Stimulated activated CD8-positive, alpha-beta memory T cell treated with anti-CD3 and anti-CD28 coated beads, Interleukin-15, amount 100 ng/mL, for 1 hour (primary cell): Measurements from ENCODE around the gene CCL22.

Experiments
- DNase-seq: peaks from one replicate; pipeline ENCODE4 v3.0.0-alpha.2; 2020; ENCODE audit warnings: low read depth

CCL22 gene

DNA sequence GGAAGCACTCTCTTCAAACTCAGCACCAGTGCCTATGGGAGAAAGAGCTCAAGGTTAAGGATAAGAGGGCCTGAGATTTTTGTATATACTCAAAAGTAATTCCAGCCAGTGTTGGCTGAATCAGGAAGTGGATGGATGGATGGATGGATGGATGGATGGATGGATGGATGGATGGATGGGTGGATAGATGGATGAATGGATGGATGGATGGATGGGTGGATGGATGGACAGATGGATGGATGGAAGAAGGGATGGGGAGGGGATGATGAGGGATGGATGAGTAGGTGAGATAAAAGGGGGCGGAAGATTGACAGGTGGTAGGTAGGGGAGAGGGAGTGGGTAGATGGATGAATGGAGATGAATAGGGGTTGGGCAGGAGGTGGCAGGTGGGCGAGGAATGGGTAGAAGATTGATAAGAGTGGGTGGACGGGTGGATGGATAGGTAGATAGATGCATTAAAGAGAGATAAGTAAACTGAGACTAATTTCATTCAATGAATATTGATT lies 17.8 kb downstream of the CCL22 start:
- DNase-seq, result no peak

DNA sequence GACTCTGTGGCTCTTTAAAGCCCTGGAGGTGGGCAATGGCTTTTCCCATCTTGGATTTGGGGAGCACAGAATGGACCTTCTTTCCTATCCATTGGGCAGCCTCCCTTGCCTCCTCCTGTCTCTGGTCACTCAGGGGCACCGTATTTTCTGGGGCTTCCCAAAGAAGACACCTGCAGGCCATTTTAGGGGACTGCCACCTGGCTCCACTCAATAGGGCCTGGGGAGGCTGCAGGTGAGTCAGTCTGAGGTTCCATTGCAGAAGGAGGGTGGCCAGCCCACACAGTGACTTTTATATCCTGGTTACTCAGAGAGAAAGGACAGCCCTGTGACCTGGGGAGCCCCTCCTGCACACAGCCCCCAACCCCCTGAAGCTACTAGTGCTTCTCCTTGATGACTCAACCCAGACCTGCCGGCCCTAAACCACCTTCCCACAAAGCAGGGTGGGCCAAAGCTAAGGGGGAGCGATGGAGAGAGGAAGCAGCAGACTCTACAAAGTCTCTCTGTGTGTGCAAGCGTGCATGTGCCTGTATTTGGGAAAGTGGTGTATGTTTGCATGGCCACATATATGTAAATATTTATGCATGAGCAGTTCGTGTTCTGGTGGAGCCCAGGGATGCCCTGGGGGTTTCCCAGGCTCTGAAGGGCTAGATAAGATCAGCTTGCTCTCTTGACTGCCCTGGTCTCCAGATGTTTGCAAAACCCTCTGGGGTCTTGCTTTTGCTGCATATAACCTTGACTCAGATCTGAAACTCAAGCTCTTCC lies 18.7 kb downstream of the CCL22 start:
- no peak for DNase-seq

DNA sequence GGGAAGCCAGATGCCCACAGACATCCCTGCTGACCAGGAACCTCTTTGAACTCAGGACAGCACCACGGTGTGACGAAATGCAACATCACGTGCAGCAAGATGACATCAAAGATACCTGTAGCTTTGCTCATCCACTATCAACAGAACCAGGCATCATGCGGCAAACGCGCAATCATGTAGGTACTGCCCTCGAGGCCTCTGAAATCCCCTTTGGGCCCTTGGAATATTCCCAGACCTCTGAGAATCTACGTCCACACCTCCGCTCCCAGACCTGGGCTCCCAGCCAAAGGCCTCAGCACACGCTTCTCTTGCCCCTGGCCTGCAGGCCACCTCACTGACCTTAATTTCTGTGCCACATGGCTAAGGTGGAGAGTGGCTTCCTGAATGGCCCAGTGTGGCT lies 21.0 kb downstream of the CCL22 start:
- DNase-seq, result no peak

DNA sequence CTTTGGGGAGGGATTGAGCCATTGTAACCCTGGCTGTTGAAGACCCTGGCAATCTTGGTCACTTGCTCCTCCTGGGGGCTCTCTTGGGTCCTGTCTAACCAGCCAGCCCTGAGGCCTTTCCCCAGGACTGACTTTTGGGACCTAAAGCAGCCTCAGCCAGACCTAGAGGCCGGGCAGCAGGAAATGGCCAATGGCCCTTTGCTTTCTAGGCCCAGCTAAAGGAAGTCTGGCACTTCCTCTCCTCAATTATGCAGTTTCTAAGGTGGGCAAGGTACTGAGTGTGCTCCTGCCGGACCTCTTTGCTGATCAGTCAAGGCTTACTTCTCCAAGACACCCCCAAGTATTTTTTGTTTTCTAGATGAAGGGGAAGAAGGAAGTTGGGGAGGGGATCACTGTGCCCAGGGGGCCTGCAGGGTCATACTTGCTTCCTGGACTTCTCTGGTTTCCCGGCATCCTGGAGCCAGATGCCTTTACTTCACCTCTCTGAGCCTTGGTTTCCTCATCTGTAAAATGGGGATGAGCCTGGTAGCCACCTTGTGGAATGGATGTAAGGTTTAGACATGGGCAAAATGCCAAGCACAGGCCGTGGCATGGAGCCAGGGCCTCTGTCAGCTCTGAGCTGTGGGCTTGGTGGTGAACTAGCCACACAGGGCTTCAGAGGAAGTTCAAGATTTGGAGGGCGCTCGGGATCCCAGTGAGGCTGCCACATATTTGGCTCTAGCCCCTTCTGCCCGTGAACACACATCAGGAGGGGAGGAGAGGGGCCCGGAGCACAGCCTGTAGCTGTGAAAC lies 22.3 kb downstream of the CCL22 start:
- DNase-seq, result no peak

DNA sequence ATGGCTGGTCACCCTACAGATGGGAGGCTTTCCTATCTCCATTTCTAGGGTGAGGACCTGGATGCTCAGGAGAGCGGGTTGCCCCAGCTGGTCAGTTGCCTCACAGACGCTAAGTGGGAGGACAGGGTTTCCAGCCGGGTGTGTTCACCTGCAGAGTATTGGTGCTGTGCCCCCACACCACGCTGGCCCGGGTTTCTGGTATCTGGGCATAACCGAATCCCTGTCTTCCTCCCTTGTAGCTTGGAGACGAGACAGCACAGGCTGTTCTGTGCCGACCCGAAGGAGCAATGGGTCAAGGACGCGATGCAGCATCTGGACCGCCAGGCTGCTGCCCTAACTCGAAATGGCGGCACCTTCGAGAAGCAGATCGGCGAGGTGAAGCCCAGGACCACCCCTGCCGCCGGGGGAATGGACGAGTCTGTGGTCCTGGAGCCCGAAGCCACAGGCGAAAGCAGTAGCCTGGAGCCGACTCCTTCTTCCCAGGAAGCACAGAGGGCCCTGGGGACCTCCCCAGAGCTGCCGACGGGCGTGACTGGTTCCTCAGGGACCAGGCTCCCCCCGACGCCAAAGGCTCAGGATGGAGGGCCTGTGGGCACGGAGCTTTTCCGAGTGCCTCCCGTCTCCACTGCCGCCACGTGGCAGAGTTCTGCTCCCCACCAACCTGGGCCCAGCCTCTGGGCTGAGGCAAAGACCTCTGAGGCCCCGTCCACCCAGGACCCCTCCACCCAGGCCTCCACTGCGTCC lies 23.4 kb downstream of the CCL22 start:
- DNase-seq, result no peak

DNA sequence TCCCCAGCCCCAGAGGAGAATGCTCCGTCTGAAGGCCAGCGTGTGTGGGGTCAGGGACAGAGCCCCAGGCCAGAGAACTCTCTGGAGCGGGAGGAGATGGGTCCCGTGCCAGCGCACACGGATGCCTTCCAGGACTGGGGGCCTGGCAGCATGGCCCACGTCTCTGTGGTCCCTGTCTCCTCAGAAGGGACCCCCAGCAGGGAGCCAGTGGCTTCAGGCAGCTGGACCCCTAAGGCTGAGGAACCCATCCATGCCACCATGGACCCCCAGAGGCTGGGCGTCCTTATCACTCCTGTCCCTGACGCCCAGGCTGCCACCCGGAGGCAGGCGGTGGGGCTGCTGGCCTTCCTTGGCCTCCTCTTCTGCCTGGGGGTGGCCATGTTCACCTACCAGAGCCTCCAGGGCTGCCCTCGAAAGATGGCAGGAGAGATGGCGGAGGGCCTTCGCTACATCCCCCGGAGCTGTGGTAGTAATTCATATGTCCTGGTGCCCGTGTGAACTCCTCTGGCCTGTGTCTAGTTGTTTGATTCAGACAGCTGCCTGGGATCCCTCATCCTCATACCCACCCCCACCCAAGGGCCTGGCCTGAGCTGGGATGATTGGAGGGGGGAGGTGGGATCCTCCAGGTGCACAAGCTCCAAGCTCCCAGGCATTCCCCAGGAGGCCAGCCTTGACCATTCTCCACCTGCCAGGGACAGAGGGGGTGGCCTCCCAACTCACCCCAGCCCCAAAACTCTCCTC lies 24.1 kb downstream of the CCL22 start:
- DNase-seq, result no peak

DNA sequence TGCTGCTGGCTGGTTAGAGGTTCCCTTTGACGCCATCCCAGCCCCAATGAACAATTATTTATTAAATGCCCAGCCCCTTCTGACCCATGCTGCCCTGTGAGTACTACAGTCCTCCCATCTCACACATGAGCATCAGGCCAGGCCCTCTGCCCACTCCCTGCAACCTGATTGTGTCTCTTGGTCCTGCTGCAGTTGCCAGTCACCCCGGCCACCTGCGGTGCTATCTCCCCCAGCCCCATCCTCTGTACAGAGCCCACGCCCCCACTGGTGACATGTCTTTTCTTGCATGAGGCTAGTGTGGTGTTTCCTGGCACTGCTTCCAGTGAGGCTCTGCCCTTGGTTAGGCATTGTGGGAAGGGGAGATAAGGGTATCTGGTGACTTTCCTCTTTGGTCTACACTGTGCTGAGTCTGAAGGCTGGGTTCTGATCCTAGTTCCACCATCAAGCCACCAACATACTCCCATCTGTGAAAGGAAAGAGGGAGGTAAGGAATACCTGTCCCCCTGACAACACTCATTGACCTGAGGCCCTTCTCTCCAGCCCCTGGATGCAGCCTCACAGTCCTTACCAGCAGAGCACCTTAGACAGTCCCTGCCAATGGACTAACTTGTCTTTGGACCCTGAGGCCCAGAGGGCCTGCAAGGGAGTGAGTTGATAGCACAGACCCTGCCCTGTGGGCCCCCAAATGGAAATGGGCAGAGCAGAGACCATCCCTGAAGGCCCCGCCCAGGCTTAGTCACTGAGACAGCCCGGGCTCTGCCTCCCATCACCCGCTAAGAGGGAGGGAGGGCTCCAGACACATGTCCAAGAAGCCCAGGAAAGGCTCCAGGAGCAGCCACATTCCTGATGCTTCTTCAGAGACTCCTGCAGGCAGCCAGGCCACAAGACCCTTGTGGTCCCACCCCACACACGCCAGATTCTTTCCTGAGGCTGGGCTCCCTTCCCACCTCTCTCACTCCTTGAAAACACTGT lies 25.0 kb downstream of the CCL22 start:
- DNase-seq, result no peak

DNA sequence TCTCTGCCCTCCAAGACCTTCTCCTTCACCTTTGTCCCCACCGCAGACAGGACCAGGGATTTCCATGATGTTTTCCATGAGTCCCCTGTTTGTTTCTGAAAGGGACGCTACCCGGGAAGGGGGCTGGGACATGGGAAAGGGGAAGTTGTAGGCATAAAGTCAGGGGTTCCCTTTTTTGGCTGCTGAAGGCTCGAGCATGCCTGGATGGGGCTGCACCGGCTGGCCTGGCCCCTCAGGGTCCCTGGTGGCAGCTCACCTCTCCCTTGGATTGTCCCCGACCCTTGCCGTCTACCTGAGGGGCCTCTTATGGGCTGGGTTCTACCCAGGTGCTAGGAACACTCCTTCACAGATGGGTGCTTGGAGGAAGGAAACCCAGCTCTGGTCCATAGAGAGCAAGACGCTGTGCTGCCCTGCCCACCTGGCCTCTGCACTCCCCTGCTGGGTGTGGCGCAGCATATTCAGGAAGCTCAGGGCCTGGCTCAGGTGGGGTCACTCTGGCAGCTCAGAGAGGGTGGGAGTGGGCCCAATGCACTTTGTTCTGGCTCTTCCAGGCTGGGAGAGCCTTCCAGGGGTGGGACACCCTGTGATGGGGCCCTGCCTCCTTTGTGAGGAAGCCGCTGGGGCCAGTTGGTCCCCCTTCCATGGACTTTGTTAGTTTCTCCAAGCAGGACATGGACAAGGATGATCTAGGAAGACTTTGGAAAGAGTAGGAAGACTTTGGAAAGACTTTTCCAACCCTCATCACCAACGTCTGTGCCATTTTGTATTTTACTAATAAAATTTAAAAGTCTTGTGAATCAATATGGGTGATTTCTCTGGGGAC lies 25.9 kb downstream of the CCL22 start:
- no peak for DNase-seq

DNA sequence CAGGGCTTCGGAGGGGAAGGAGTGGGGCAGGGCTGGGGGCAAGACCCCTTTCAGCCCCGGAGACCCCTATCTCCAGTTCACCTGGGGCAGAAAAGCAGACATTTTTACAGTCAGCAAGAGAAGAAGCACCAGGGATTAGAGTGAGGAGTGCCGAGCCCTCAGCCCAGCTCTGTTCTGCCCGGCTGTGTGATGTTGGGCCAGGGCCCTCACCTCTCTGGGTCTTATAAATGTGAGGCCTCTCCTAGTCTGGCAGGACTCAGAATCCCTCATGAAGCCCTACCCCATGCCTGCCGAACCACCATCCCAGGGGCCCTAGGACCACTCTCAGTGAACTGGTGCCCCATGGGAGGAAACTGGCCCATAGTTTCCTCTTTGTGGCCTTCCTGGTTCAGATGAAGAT lies 26.5 kb downstream of the CCL22 start:
- DNase-seq, result no peak

DNA sequence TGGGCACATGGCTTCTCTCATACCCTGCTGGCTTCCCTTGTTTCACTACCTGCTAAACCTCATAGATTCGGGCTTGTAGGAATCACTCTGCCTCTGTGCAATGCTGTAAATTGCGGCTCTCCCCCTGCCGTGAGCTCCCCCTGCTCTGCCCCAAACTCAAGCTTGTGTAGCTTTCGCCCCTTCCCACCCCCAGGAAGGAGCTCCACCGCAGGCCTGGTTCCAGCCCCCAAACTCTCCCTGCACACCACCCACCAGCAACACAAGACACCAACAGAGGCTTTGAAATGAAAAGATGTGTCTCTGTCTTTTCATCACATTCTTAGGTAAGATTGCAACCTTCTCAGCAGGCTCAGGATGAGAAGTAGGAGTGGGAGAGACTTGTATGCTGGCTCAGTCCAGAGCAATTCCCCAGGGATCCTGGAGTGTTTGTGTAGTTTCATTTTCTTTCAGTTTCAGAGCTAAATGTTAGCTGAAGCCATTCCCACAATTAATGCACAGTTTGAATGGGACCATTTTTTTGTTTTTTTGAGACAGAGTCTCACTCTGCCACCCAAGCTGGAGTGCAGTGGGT lies 27.9 kb downstream of the CCL22 start:
- DNase-seq, result no peak

DNA sequence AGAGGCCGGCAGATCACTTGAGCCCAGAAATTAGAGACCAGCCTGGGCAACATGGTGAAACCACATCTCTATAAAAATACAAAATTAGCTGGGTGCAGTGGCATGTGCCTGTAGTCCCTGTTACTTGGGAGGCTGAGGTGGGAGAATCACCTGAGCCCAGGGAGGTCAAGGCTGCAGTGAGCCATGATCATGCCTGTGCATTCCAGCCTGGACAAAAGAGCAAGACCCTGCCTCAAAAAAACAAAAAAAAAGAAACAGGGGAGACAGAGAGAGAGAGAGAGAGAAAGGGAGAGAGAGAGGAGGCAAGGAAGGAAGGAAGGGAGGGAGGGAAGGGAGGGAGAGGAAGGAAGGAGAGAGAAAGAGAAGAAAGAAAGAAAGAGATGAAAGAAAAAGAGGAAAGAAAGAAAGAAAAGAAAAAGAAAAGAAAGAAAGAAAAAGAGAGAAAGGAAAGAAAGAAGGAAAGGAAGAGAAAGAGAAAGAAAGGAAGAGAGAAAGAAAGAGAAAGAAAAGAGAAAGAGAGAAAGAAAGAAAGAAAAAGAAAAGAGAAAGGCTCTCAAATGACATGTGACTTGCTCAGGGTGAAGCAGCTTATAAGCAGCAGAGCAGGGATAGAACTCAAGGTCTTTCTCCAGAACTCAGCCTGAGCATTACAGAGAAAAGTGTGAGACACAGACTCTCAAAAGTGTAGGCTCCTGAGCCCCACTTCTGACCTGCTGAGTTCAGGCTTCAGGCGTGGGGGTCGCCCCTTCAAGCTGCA lies 29.2 kb downstream of the CCL22 start:
- DNase-seq, result no peak

DNA sequence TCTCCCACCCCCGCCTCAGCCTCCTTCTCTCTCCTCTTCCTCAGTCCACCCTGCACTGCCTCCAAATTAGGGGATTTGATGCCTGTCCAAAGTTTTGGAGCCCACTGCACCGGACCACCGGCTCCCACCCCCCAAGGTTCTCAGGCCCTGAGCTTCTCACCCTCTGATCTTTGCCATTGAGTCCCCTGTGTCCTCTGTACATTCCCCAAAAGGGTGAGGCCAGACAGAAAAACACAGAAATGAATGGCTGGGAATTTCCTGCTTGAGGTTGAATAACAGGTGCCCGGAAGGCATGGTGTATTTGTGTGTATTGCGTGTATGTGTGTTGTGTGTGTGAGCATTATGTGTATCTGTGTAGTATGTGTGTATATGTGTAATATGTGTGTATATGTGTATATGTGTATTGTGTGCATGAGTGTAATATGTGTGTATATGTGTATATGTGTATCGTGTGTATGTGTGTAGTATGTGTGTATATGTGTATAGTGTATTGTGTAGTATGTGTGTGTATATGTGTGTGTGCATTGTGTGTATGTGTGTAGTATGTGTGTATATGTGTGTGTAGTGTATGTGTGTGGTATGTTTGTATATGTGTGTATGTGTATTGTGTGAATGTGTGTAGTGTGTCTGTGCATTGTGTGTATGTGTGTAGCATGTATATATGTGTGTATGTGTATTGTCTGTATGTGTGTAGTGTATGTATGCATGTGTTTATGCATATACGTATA lies 29.9 kb downstream of the CCL22 start:
- DNase-seq, result no peak

DNA sequence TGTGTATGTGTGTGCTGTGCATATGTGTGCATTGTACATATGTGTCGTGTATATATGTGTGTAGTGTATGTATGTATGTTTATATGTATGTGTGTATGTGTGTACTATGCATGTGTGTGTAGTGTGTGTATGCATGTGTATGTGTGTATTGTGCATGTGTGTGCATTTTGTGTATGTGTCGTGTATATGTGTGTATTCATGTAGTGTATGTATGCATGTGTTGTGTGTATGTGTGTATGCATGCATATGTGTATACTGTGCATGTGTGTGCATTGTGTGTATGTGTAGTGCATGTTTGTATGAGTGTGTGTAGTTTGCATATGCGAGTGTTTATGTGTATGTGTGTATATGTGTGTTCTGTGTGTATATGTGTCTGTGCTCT lies 30.5 kb downstream of the CCL22 start:
- no peak for DNase-seq

DNA sequence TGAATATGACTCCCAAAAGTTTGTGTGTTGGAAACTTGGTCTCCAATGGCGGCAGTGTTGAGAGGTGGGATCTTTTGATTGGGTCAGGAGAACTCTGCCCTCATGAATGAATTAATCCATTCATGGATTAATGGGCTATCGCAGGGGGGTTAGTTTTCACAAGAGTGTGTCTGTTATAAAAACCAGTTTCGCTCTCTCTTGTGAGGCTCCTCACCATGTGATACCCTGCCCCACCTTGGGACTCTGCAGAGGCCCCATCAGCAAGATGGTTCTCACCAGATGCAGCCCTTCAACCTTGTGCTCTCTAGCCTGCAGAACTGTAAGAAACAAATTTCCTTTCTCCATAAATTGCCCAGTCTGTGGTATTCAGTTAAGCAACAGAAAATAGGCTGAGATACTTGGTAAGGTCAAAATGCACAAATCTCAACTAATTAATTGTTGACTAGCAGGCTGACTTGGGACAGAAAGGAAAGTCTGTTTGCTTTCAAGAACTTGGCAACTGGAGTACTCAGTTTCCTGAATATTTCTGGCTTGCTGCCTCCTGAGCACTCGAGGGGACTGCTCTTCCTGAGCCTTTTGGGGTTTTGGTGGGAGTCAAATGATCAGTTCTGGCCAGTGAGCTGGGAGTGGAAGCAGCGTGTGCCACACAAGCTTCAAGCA lies 32.2 kb downstream of the CCL22 start:
- DNase-seq, result no peak

DNA sequence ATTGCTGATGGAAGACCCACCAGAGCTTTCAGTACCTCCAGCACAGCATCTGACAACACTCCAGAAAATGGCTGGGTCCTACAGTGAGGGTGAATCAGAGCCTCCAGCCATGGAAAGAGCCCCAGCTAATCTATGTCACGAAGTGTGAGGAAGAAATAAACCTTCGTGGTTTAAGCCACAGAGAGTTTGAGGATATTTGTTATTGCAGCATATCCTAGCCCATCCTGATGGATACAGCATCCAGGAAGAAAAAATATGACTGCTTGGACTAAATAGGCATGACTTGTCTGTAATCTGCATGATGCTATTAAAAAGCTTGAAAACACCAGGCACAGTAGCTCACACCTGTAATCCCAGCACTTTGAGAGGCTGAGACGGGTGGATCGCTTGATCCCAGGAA lies 32.7 kb downstream of the CCL22 start:
- no peak for DNase-seq

DNA sequence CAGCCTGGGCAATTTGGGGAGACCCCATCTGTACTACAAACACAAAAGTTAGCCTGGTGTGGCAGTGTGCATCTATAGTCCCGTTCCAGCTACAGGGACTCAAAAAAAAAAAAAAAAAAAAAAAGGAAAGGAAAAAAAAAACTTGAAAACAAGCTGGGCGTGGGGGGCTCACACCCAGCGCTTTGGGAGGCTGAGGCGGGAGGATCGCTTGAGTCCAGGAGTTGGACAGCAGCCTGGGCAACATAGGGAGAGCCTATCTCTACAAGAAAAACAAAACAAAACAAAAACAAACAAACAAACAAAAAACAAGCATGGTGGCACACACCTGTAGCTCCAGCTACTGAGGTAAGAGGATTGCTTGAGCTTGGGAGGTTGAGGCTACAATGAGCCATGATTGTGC lies 33.1 kb downstream of the CCL22 start:
- DNase-seq, result no peak

DNA sequence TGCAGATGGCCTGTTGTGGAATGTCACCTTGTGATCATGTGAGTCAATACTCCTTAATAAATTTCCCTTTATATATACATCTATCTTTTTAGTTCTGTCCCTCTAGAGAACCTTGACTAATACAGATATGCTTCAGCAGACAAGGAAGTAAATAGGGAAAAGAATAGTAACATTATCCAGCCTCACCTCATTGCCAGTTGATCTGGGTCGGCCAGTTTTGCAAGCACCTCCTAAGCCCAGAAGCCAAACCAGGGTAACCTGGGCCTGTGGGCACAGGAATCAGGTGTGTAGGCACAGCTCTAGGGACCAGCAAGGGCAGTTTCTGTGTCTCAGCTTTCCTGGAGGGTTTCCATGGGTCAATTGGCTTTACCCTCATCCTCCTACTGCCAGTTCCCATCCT lies 34.1 kb downstream of the CCL22 start:
- no peak for DNase-seq

DNA sequence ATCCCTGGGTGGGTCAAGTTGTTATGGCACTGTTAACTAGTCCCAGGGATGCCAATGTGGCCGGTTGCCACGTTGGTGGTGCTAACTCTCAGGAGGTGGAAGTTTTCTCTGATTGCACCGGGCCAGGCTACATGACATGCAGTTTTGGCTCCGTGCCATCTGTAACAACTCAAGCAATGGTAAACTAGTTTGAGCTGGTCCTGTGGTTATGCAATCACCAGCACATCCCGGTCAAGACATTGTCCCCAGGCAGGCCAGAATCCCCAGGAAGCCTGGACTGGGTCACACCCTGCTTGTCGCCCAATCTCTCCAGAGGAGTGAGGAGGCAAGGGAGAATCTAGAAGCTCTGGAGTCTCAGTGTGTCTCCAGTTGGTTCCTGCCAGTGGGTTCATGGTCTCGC lies 35.9 kb downstream of the CCL22 start:
- no peak for DNase-seq
